Tibial nerve (tissue), 4 donors: ENCODE measurements around the gene DOK5.

ENCODE experiments used
- EP300 ChIP-seq, 2 donors: sonication (generic); formaldehyde crosslinking; IDR thresholded peaks; one replicate each; pipeline ENCODE4 v1.6.1; 2017; ENCODE audit warnings: antibody characterized with exemption in 2 of 2, mild to moderate bottlenecking in 1 of 2
- POLR2A ChIP-seq, 2 donors: fragments of 450-650 bp; IDR thresholded peaks; one replicate each; pipeline ENCODE4 v1.6.1; 2017; ENCODE audit warnings: antibody characterized with exemption in 2 of 2, mild to moderate bottlenecking in 2 of 2, moderate library complexity in 2 of 2
- TF ChIP-seq, protein P1 (sequence below), 5 experiments: fragments of 200-600 bp in 3 of 5; fragments of 450-650 bp in 2 of 5; sonication (generic) in 3 of 5; IDR thresholded peaks; one replicate each; pipeline ENCODE4 v1.5.1; 2016 to 2019; ENCODE audit warnings: antibody characterized with exemption in 5 of 5, mild to moderate bottlenecking in 3 of 5, moderate library complexity in 2 of 5

GRCh38 chr20:54618412-54618811 is 143.0 kb downstream of the DOK5 start:
- TF ChIP-seq POLR2A (IDR thresholded peaks at IDR 0.05): no peak
- TF ChIP-seq, protein P1, sequence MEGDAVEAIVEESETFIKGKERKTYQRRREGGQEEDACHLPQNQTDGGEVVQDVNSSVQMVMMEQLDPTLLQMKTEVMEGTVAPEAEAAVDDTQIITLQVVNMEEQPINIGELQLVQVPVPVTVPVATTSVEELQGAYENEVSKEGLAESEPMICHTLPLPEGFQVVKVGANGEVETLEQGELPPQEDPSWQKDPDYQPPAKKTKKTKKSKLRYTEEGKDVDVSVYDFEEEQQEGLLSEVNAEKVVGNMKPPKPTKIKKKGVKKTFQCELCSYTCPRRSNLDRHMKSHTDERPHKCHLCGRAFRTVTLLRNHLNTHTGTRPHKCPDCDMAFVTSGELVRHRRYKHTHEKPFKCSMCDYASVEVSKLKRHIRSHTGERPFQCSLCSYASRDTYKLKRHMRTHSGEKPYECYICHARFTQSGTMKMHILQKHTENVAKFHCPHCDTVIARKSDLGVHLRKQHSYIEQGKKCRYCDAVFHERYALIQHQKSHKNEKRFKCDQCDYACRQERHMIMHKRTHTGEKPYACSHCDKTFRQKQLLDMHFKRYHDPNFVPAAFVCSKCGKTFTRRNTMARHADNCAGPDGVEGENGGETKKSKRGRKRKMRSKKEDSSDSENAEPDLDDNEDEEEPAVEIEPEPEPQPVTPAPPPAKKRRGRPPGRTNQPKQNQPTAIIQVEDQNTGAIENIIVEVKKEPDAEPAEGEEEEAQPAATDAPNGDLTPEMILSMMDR (IDR thresholded peaks at IDR 0.05): no peak
- TF ChIP-seq EP300 (IDR thresholded peaks at IDR 0.05): no peak
